HepG2 (cell line): ENCODE data around the gene ATG7. TPM values are rescaled to one million over a fixed set of nuclear protein-coding genes. Genes with fewer than 3 reads are reported as not detected.

Experiments used
- ELF1 ChIP-seq: sonication (generic); formaldehyde crosslinking; IDR thresholded peaks from 2 replicates; pipeline ENCODE4 v1.4.0; 2020; ENCODE audit warnings: missing genetic modification reagents
- HNF4G ChIP-seq, 2 experiments: sonication (generic) in 1 of 2; formaldehyde crosslinking in 1 of 2; IDR thresholded peaks; 2 replicates each; pipeline versions ENCODE4 v1.4.0 to v1.6.1; 2011 to 2020; ENCODE audit warnings: borderline replicate concordance in 2 of 2, low read depth in 2 of 2, mild to moderate bottlenecking in 2 of 2, low read length in 1 of 2, missing genetic modification reagents in 1 of 2, moderate library complexity in 1 of 2
- MED13 ChIP-seq: sonication (generic); formaldehyde crosslinking; IDR thresholded peaks from 2 replicates; pipeline ENCODE4 v1.5.0; 2020; ENCODE audit warnings: missing genetic modification reagents
- RNF2 ChIP-seq: fragments of 450-650 bp; conservative IDR thresholded peaks from 2 replicates; pipeline ENCODE4 v1.6.1; 2016; ENCODE audit warnings: low read depth
- SAP130 ChIP-seq: IDR thresholded peaks from 2 replicates; pipeline ENCODE4 v1.6.1; 2016; ENCODE audit warnings: low read depth
- ZBTB10 ChIP-seq: sonication (generic); formaldehyde crosslinking; IDR thresholded peaks from 2 replicates; pipeline ENCODE4 v1.4.0; 2020; ENCODE audit warnings: missing genetic modification reagents, borderline replicate concordance
- ZBTB40 ChIP-seq, 2 experiments: fragments of 450-650 bp in 1 of 2; sonication (generic) in 1 of 2; formaldehyde crosslinking in 1 of 2; IDR thresholded peaks; 2 replicates each; pipeline versions ENCODE4 v1.6.1 to v1.8.0; 2016 to 2022; ENCODE audit warnings: antibody characterized with exemption in 1 of 2, mild to moderate bottlenecking in 1 of 2, missing genetic modification reagents in 1 of 2
- polyA plus RNA-seq, 8 experiments: library from polyadenylated mRNA; depleted of rRNA in 3 of 8; stranded (reverse) in 7 of 8; unstranded in 1 of 8; fragments of >200 nt; fragmentation: Illumina TruSeq in 4 of 8; extraction: Trizol in 4 of 8; gene quantifications; 2 replicates each; pipeline versions ENCODE4 v1.2.1 to v1.2.3, GENCODE V29; 2011 to 2016; ENCODE audit warnings: low read depth in 4 of 8, missing spikeins in 1 of 8, mixed read lengths in 1 of 8; ENCODE audit not compliant: insufficient read depth in 1 of 8
- total RNA-seq, 5 experiments: library from RNA; depleted of rRNA; stranded (reverse); fragments of >200 nt; fragmentation: Illumina TruSeq; extraction: Trizol; gene quantifications; 2 replicates each; pipeline ENCODE4 v1.2.3, GENCODE V29; 2016; ENCODE audit warnings: low read depth in 1 of 5
- TF ChIP-seq, protein P1 (sequence below): sonication (generic); formaldehyde crosslinking; IDR thresholded peaks from 2 replicates; pipeline ENCODE4 v1.4.0; 2020; ENCODE audit warnings: missing genetic modification reagents
- TF ChIP-seq, protein P2 (sequence below): sonication (generic); formaldehyde crosslinking; IDR thresholded peaks from 2 replicates; pipeline ENCODE4 v1.5.0; 2020; ENCODE audit warnings: mild to moderate bottlenecking, missing genetic modification reagents

The ATG7 gene
- total and polyA plus RNA-seq, 2 of the 13 experiments (the other 11 are each of a cell fraction or from before 2014, with no cell fraction given), result 7.8 to 22.1 TPM

GRCh38 chr3:11272906-11273574, 843 bp downstream of the ATG7 start (continued):
- TF ChIP-seq, protein P1, sequence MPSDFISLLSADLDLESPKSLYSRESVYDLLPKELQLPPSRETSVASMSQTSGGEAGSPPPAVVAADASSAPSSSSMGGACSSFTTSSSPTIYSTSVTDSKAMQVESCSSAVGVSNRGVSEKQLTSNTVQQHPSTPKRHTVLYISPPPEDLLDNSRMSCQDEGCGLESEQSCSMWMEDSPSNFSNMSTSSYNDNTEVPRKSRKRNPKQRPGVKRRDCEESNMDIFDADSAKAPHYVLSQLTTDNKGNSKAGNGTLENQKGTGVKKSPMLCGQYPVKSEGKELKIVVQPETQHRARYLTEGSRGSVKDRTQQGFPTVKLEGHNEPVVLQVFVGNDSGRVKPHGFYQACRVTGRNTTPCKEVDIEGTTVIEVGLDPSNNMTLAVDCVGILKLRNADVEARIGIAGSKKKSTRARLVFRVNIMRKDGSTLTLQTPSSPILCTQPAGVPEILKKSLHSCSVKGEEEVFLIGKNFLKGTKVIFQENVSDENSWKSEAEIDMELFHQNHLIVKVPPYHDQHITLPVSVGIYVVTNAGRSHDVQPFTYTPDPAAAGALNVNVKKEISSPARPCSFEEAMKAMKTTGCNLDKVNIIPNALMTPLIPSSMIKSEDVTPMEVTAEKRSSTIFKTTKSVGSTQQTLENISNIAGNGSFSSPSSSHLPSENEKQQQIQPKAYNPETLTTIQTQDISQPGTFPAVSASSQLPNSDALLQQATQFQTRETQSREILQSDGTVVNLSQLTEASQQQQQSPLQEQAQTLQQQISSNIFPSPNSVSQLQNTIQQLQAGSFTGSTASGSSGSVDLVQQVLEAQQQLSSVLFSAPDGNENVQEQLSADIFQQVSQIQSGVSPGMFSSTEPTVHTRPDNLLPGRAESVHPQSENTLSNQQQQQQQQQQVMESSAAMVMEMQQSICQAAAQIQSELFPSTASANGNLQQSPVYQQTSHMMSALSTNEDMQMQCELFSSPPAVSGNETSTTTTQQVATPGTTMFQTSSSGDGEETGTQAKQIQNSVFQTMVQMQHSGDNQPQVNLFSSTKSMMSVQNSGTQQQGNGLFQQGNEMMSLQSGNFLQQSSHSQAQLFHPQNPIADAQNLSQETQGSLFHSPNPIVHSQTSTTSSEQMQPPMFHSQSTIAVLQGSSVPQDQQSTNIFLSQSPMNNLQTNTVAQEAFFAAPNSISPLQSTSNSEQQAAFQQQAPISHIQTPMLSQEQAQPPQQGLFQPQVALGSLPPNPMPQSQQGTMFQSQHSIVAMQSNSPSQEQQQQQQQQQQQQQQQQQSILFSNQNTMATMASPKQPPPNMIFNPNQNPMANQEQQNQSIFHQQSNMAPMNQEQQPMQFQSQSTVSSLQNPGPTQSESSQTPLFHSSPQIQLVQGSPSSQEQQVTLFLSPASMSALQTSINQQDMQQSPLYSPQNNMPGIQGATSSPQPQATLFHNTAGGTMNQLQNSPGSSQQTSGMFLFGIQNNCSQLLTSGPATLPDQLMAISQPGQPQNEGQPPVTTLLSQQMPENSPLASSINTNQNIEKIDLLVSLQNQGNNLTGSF (CRISPR knock-in tag), result no peak
- TF ChIP-seq MED13 (CRISPR knock-in tag) (no peak), ZBTB10 (CRISPR knock-in tag) (no peak), HNF4G (IDR thresholded peaks at IDR 0.05; ENCODE audit: borderline replicate concordance, low read depth, low read length) (no peak), HNF4G (CRISPR knock-in tag; IDR thresholded peaks at IDR 0.05; ENCODE audit: borderline replicate concordance, low read depth) (no peak), ELF1 (CRISPR knock-in tag) (no peak), ZBTB40 (IDR thresholded peaks at IDR 0.05) (no peak), ZBTB40 (CRISPR knock-in tag; IDR thresholded peaks at IDR 0.05) (no peak), RNF2 (no peak), SAP130 (no peak)
- TF ChIP-seq, protein P2, sequence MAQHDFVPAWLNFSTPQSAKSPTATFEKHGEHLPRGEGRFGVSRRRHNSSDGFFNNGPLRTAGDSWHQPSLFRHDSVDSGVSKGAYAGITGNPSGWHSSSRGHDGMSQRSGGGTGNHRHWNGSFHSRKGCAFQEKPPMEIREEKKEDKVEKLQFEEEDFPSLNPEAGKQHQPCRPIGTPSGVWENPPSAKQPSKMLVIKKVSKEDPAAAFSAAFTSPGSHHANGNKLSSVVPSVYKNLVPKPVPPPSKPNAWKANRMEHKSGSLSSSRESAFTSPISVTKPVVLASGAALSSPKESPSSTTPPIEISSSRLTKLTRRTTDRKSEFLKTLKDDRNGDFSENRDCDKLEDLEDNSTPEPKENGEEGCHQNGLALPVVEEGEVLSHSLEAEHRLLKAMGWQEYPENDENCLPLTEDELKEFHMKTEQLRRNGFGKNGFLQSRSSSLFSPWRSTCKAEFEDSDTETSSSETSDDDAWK (CRISPR knock-in tag), result no peak
